Neuron (in vitro differentiated cells): Measurements from ENCODE around the gene KIRREL3.

Source experiments
- H2AFZ ChIP-seq: one replicate; pipeline ENCODE4 v1.6.1; 2013; ENCODE audit warnings: low read depth, mild to moderate bottlenecking, inconsistent platforms, low read length, moderate library complexity
- H3K27me3 ChIP-seq: one replicate; pipeline ENCODE4 v1.6.1; 2013; ENCODE audit warnings: low read length; ENCODE audit not compliant: insufficient read depth
- H3K36me3 ChIP-seq: one replicate; pipeline ENCODE4 v1.6.1; 2013; ENCODE audit warnings: low read length; ENCODE audit not compliant: insufficient read depth
- H3K4me1 ChIP-seq: one replicate; pipeline ENCODE4 v1.6.1; 2013; ENCODE audit warnings: low read length; ENCODE audit not compliant: insufficient read depth
- H3K4me3 ChIP-seq: 2 replicates; pipeline ENCODE4 v1.5.1; 2013; ENCODE audit warnings: mild to moderate bottlenecking, low read length, moderate library complexity
- H3K9me3 ChIP-seq: one replicate; pipeline ENCODE4 v1.6.1; 2013; ENCODE audit warnings: low read length

KIRREL3 gene

GRCh38 chr11:126468102-126468521 is 532.5 kb downstream of the KIRREL3 start:
- H3K4me3 ChIP-seq: no peak overlapping the region
- no peak overlapping the region for H2AFZ ChIP-seq
- H3K36me3 ChIP-seq: no peaks in the 10 kb centered on the region
- peaks cover 6% of the 10 kb centered on the region for H3K4me1 ChIP-seq
- no peaks in the 10 kb centered on the region for H3K9me3 ChIP-seq
- peaks cover 5% of the 10 kb centered on the region for H3K27me3 ChIP-seq

- no peak overlapping the region for H3K4me3 ChIP-seq
- no peaks in the 10 kb centered on the region for H3K36me3 ChIP-seq
These were observed 533.1 kb downstream of the KIRREL3 start for GRCh38 chr11:126467471-126467870.

GRCh38 chr11:126467046-126467370 is 533.6 kb downstream of the KIRREL3 start:
- Histone ChIP-seq H2AFZ (no peak overlapping the region), H3K27me3 (peaks cover 5% of the 10 kb centered on the region), H3K4me1 (no peaks in the 10 kb centered on the region), H3K36me3 (no peaks in the 10 kb centered on the region), H3K9me3 (no peaks in the 10 kb centered on the region), H3K4me3 (no peak overlapping the region)

More at GRCh38 chr11:126467471-126467870, 533.1 kb downstream of the KIRREL3 start:
- H3K4me1 ChIP-seq: peaks cover 3% of the 10 kb centered on the region
- H3K27me3 ChIP-seq: peaks cover 5% of the 10 kb centered on the region
- no peaks in the 10 kb centered on the region for H3K9me3 ChIP-seq
- no peak overlapping the region for H2AFZ ChIP-seq

- H2AFZ ChIP-seq: no peak overlapping the region
- H3K4me1 ChIP-seq: no peaks in the 10 kb centered on the region
- H3K36me3 ChIP-seq: no peaks in the 10 kb centered on the region
- H3K9me3 ChIP-seq: no peaks in the 10 kb centered on the region
- no peak overlapping the region for H3K4me3 ChIP-seq
- H3K27me3 ChIP-seq: peaks cover 5% of the 10 kb centered on the region
These were observed 534.1 kb downstream of the KIRREL3 start for GRCh38 chr11:126466236-126467045.

- H3K27me3 ChIP-seq: peaks cover 5% of the 10 kb centered on the region
- no peaks in the 10 kb centered on the region for H3K4me1 ChIP-seq
- H3K4me3 ChIP-seq: no peak overlapping the region
- H3K9me3 ChIP-seq: no peaks in the 10 kb centered on the region
- H2AFZ ChIP-seq: no peak overlapping the region
- no peaks in the 10 kb centered on the region for H3K36me3 ChIP-seq
These were observed 534.9 kb downstream of the KIRREL3 start for GRCh38 chr11:126465573-126466188.

GRCh38 chr11:126464796-126465195 is 535.8 kb downstream of the KIRREL3 start:
- Histone ChIP-seq H2AFZ (no peak overlapping the region), H3K36me3 (no peaks in the 10 kb centered on the region), H3K4me3 (no peak overlapping the region), H3K27me3 (peaks cover 10% of the 10 kb centered on the region), H3K4me1 (no peaks in the 10 kb centered on the region), H3K9me3 (no peaks in the 10 kb centered on the region)

- Histone ChIP-seq H3K36me3 (no peaks in the 10 kb centered on the region), H3K4me3 (no peak overlapping the region), H3K27me3 (peaks cover 19% of the 10 kb centered on the region), H2AFZ (no peak overlapping the region), H3K4me1 (no peaks in the 10 kb centered on the region), H3K9me3 (no peaks in the 10 kb centered on the region)
These were observed 538.1 kb downstream of the KIRREL3 start for GRCh38 chr11:126462422-126462821.

- Histone ChIP-seq H3K4me1 (no peaks in the 10 kb centered on the region), H3K27me3 (peaks cover 19% of the 10 kb centered on the region), H3K9me3 (no peaks in the 10 kb centered on the region), H3K36me3 (no peaks in the 10 kb centered on the region), H2AFZ (no peak overlapping the region), H3K4me3 (no peak overlapping the region)
These were observed 538.6 kb downstream of the KIRREL3 start for GRCh38 chr11:126461996-126462395.

GRCh38 chr11:126461096-126461440 is 539.5 kb downstream of the KIRREL3 start:
- H3K9me3 ChIP-seq: no peaks in the 10 kb centered on the region
- H3K4me3 ChIP-seq: no peak overlapping the region
- H2AFZ ChIP-seq: no peak overlapping the region
- H3K36me3 ChIP-seq: no peaks in the 10 kb centered on the region
- peaks cover 19% of the 10 kb centered on the region for H3K27me3 ChIP-seq
- no peaks in the 10 kb centered on the region for H3K4me1 ChIP-seq

GRCh38 chr11:126460417-126461095 is 540.0 kb downstream of the KIRREL3 start:
- Histone ChIP-seq H3K4me1 (no peaks in the 10 kb centered on the region), H3K4me3 (no peak overlapping the region), H3K9me3 (no peaks in the 10 kb centered on the region), H3K36me3 (no peaks in the 10 kb centered on the region), H2AFZ (no peak overlapping the region), H3K27me3 (peaks cover 19% of the 10 kb centered on the region)

- no peaks in the 10 kb centered on the region for H3K9me3 ChIP-seq
- peaks cover 16% of the 10 kb centered on the region for H3K27me3 ChIP-seq
- H3K4me3 ChIP-seq: no peak overlapping the region
- H3K4me1 ChIP-seq: no peaks in the 10 kb centered on the region
- no peaks in the 10 kb centered on the region for H3K36me3 ChIP-seq
- H2AFZ ChIP-seq: no peak overlapping the region
These were observed 540.8 kb downstream of the KIRREL3 start for GRCh38 chr11:126459691-126460281.

GRCh38 chr11:126457817-126458216 is 542.8 kb downstream of the KIRREL3 start:
- Histone ChIP-seq H2AFZ (no peak overlapping the region), H3K27me3 (peaks cover 14% of the 10 kb centered on the region), H3K36me3 (no peaks in the 10 kb centered on the region), H3K9me3 (no peaks in the 10 kb centered on the region), H3K4me1 (no peaks in the 10 kb centered on the region), H3K4me3 (no peak overlapping the region)
